ENCODE data around the gene ARHGAP6.

ARHGAP6 gene

DNA sequence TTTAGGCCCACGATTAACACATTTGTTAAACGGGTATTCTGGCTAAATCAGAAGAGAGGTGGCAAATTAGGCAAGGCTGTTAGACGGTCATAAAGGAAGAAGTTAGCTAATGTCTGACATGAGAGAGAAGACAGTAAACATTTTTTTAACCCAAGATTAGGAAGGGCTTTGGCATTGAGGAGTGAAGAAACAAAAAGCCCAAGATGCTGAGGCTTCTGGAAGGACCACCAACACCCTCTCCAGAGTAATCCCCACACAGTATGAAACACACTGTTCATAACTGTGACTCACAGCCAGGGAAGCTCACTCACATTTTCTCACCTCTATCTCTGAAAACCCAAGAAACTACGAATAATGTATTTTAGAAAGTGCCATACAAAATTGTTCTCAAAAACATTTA lies 244.9 kb downstream of the ARHGAP6 start:
- TF ChIP-seq MAX (IDR thresholded peaks at IDR 0.05; ENCODE audit: low read depth, low read length) (no peak), POLR2A (IDR thresholded peaks at IDR 0.05; ENCODE audit: extremely low read depth, insufficient read length) (no peak), MYC (IDR thresholded peaks at IDR 0.05; ENCODE audit: low read depth, low read length) (no peak)
- TF ChIP-seq, protein P1, sequence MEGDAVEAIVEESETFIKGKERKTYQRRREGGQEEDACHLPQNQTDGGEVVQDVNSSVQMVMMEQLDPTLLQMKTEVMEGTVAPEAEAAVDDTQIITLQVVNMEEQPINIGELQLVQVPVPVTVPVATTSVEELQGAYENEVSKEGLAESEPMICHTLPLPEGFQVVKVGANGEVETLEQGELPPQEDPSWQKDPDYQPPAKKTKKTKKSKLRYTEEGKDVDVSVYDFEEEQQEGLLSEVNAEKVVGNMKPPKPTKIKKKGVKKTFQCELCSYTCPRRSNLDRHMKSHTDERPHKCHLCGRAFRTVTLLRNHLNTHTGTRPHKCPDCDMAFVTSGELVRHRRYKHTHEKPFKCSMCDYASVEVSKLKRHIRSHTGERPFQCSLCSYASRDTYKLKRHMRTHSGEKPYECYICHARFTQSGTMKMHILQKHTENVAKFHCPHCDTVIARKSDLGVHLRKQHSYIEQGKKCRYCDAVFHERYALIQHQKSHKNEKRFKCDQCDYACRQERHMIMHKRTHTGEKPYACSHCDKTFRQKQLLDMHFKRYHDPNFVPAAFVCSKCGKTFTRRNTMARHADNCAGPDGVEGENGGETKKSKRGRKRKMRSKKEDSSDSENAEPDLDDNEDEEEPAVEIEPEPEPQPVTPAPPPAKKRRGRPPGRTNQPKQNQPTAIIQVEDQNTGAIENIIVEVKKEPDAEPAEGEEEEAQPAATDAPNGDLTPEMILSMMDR (IDR thresholded peaks at IDR 0.05; ENCODE audit: low read depth, low read length): no peak
- no peak overlapping the region for H3K4me3 ChIP-seq (ENCODE audit: low read depth, low read length)
- no peak for DNase-seq (ENCODE audit: low read depth)

GRCh38 chrX:11419102-11419501 lies 246.6 kb downstream of the ARHGAP6 start:
- no peak for DNase-seq (ENCODE audit: low read depth)
- no peak for TF ChIP-seq MAX (IDR thresholded peaks at IDR 0.05; ENCODE audit: low read depth, low read length)
- TF ChIP-seq MYC (IDR thresholded peaks at IDR 0.05; ENCODE audit: low read depth, low read length): no peak
- TF ChIP-seq, protein P1 (IDR thresholded peaks at IDR 0.05; ENCODE audit: low read depth, low read length): no peak
- no peak for TF ChIP-seq POLR2A (IDR thresholded peaks at IDR 0.05; ENCODE audit: extremely low read depth, insufficient read length)
- H3K4me3 ChIP-seq (ENCODE audit: low read depth, low read length): no peak overlapping the region

DNA sequence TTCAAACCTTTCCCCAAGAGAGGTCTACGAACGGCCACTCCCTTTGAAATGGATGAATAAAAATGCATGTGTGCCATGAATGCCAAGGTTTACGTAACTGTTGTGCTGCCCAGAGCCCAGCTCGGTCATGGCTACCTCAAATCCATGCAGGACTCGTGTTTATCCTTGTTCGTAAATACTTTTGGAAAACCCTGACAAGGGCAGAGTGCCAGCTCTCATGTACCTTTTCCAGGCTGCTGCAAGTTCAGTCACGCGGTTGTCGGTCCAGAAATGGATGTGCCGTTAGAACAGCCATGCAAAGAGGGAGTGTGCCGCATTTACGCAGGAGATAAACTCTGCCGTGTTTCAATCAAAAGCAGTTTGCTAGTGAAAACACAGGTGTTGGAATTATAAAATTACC lies 249.1 kb downstream of the ARHGAP6 start:
- TF ChIP-seq POLR2A (IDR thresholded peaks at IDR 0.05; ENCODE audit: extremely low read depth, insufficient read length) (no peak), MYC (IDR thresholded peaks at IDR 0.05; ENCODE audit: low read depth, low read length) (no peak), MAX (IDR thresholded peaks at IDR 0.05; ENCODE audit: low read depth, low read length) (no peak)
- TF ChIP-seq, protein P1 (IDR thresholded peaks at IDR 0.05; ENCODE audit: low read depth, low read length): no peak
- no peak overlapping the region for H3K4me3 ChIP-seq (ENCODE audit: low read depth, low read length)
- no peak for DNase-seq (ENCODE audit: low read depth)

DNA sequence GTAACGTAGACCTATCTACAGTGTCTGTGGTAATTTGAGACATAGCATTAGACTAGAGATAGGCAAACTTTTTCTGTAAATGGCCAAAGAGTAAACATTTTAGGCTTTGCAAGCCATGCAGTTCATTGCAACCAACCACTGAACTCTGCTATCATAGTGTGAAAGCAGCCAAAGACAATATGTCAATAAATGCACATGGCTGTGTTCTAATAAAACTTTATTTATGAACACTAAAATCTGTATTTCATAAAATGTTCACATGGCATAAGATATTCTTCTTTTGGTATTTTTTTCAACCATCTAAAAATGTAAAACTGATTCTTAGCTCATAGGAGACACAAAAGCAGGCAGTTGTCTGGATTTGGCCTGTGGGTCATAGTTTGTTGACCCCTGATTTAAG lies 251.6 kb downstream of the ARHGAP6 start:
- no peak for DNase-seq (ENCODE audit: low read depth)
- TF ChIP-seq MAX (IDR thresholded peaks at IDR 0.05; ENCODE audit: low read depth, low read length): no peak
- TF ChIP-seq MYC (IDR thresholded peaks at IDR 0.05; ENCODE audit: low read depth, low read length): no peak
- TF ChIP-seq POLR2A (IDR thresholded peaks at IDR 0.05; ENCODE audit: extremely low read depth, insufficient read length): no peak
- TF ChIP-seq, protein P1 (IDR thresholded peaks at IDR 0.05; ENCODE audit: low read depth, low read length): no peak

GRCh38 chrX:11412715-11413623 lies 252.8 kb downstream of the ARHGAP6 start:
- TF ChIP-seq MYC (IDR thresholded peaks at IDR 0.05; ENCODE audit: low read depth, low read length) (no peak), POLR2A (IDR thresholded peaks at IDR 0.05; ENCODE audit: extremely low read depth, insufficient read length) (no peak), MAX (IDR thresholded peaks at IDR 0.05; ENCODE audit: low read depth, low read length) (no peak)
- TF ChIP-seq, protein P1 (IDR thresholded peaks at IDR 0.05; ENCODE audit: low read depth, low read length): no peak
- H3K4me3 ChIP-seq (ENCODE audit: low read depth, low read length): no peak overlapping the region
- no peak for DNase-seq (ENCODE audit: low read depth)

More for the DNA sequence above, 251.6 kb downstream of the ARHGAP6 start:
- no peak overlapping the region for H3K4me3 ChIP-seq (ENCODE audit: low read depth, low read length)
